Astrocyte (in vitro differentiated cells and primary cell): ENCODE results near the gene AKR1A1. TPM values are rescaled to one million over a fixed set of nuclear protein-coding genes. Genes with fewer than 3 reads are reported as not detected.
A peak's percentile ranks its signal among the peaks of the same experiment; 100 is the strongest.

Source experiments
- DNase-seq: peaks from one replicate; pipeline ENCODE4 v3.0.0-alpha.2; 2010; ENCODE audit warnings: low read depth
- FAIRE-seq: peaks from 2 replicates; lab custom pipeline; 2011; peaks lifted over from hg19 to GRCh38; lab: Jason Lieb, UNC
- H2AFZ ChIP-seq: 2 replicates; pipeline ENCODE4 v1.6.0; 2012; ENCODE audit warnings: low read depth, low read length, inconsistent platforms
- H3K27ac ChIP-seq: 2 replicates; pipeline ENCODE4 v1.5.1; 2011; ENCODE audit warnings: low read depth, low read length, inconsistent platforms
- H3K27me3 ChIP-seq: 2 replicates; pipeline ENCODE4 v1.6.0; 2011; ENCODE audit warnings: low read length, inconsistent platforms; ENCODE audit not compliant: insufficient read depth
- H3K36me3 ChIP-seq: 2 replicates; pipeline ENCODE4 v1.5.1; 2011; ENCODE audit warnings: low read length, inconsistent platforms; ENCODE audit not compliant: insufficient read depth
- H3K4me1 ChIP-seq: 2 replicates; pipeline ENCODE4 v1.5.1; 2011; ENCODE audit warnings: low read length, inconsistent platforms; ENCODE audit not compliant: insufficient read depth
- H3K4me2 ChIP-seq: 2 replicates; pipeline ENCODE4 v1.6.0; 2012; ENCODE audit warnings: low read length, inconsistent platforms
- H3K4me3 ChIP-seq: 2 replicates; pipeline ENCODE4 v1.5.1; 2011; ENCODE audit warnings: low read depth, mild to moderate bottlenecking, low read length, inconsistent platforms; ENCODE audit not compliant: insufficient read depth
- H3K79me2 ChIP-seq: 2 replicates; pipeline ENCODE4 v1.6.0; 2012; ENCODE audit warnings: mild to moderate bottlenecking, low read length, inconsistent platforms; ENCODE audit not compliant: insufficient read depth
- H3K9ac ChIP-seq: 2 replicates; pipeline ENCODE4 v1.6.0; 2012; ENCODE audit warnings: mild to moderate bottlenecking, low read length, inconsistent platforms
- H3K9me3 ChIP-seq: 2 replicates; pipeline ENCODE4 v1.5.1; 2012; ENCODE audit warnings: low read depth, mild to moderate bottlenecking, low read length, inconsistent platforms; ENCODE audit not compliant: insufficient read depth
- H4K20me1 ChIP-seq: 2 replicates; pipeline ENCODE4 v1.6.0; 2012; ENCODE audit warnings: low read length, inconsistent platforms; ENCODE audit not compliant: insufficient read depth
- H3K27ac Mint-ChIP-seq: one replicate; pipeline ENCODE4 v1.8.0; 2021; ENCODE audit warnings: mild to moderate bottlenecking, mixed read lengths; ENCODE audit not compliant: unreplicated experiment
- H3K27me3 Mint-ChIP-seq: one replicate; pipeline ENCODE4 v1.8.0; 2021; ENCODE audit warnings: low read depth, mixed read lengths; ENCODE audit not compliant: unreplicated experiment
- H3K36me3 Mint-ChIP-seq: one replicate; pipeline ENCODE4 v1.8.0; 2021; ENCODE audit warnings: low read depth, mixed read lengths; ENCODE audit not compliant: unreplicated experiment
- H3K4me1 Mint-ChIP-seq: one replicate; pipeline ENCODE4 v1.8.0; 2021; ENCODE audit warnings: low read depth, mixed read lengths; ENCODE audit not compliant: unreplicated experiment
- H3K4me3 Mint-ChIP-seq: one replicate; pipeline ENCODE4 v1.8.0; 2021; ENCODE audit warnings: mild to moderate bottlenecking, moderate library complexity, mixed read lengths; ENCODE audit not compliant: unreplicated experiment
- H3K9me3 Mint-ChIP-seq: one replicate; pipeline ENCODE4 v1.8.0; 2021; ENCODE audit warnings: mild to moderate bottlenecking, mixed read lengths; ENCODE audit not compliant: unreplicated experiment
- EZH2 ChIP-seq: IDR thresholded peaks from 2 replicates; pipeline ENCODE4 v1.6.1; 2012; ENCODE audit warnings: mild to moderate bottlenecking, low read length, inconsistent platforms; ENCODE audit not compliant: insufficient read depth
- total RNA-seq: library from RNA; stranded (reverse); gene quantifications from 2 replicates; pipeline ENCODE4 v1.2.1, GENCODE V29; 2021
- TF ChIP-seq, protein P1 (sequence below): IDR thresholded peaks from 2 replicates; pipeline ENCODE4 v1.5.1; 2011; ENCODE audit warnings: low read depth, mild to moderate bottlenecking, inconsistent platforms, low read length, moderate library complexity; ENCODE audit not compliant: insufficient read depth

The AKR1A1 gene
- total RNA-seq, 1 donor from 2014 or later = 118 TPM

DNA sequence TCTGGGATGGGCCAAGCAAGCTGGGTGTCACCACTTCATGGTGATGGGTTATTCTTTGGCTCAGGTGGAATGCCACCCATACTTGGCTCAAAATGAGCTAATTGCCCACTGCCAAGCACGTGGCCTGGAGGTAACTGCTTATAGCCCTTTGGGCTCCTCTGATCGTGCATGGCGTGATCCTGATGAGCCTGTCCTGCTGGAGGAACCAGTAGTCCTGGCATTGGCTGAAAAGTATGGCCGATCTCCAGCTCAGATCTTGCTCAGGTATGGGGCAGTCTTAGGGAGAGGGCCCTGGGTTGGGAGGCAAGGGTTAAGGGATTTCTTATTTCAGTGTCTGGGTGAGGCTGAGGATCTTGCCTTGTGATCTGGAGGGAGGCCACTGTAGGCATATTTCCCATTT, 17.8 kb downstream of the AKR1A1 start:
- H3K27ac ChIP-seq = no peak overlapping the region
- no peak overlapping the region for H2AFZ ChIP-seq

DNA sequence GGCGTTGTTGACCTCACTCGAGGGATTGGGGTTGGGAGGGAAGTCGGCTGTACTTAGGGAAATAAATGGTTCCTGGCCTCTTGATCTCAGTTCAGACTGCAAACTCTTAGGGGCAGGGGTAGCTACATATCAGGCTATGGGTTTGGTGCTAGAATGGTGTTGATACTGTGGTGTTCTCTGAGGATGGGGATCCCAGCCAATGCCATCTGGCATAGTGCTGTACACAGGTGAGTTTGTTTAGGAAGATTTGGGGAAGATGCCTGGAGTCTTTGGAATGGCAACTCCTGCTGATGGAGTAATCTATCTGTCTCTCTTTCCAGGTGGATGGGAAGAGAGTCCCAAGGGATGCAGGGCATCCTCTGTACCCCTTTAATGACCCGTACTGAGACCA, 18.9 kb downstream of the AKR1A1 start:
- DNase-seq (no peak), FAIRE-seq (no peak)
- Mint-ChIP-seq H3K36me3 (peaks cover 6% of the 10 kb centered on the region), H3K27ac (peak overlapping the region; percentile 48), H3K27me3 (no peaks in the 10 kb centered on the region), H3K4me3 (no peak overlapping the region), H3K4me1 (peaks cover 6% of the 10 kb centered on the region), H3K9me3 (no peaks in the 10 kb centered on the region)
- no peak overlapping the region for H2AFZ ChIP-seq
- H3K27me3 ChIP-seq = no peaks in the 10 kb centered on the region
- H3K4me1 ChIP-seq = no peaks in the 10 kb centered on the region
- no peak overlapping the region for H3K4me3 ChIP-seq
- H3K4me2 ChIP-seq = no peak overlapping the region
- peaks cover 26% of the 10 kb centered on the region for H4K20me1 ChIP-seq
- peaks cover 41% of the 10 kb centered on the region for H3K36me3 ChIP-seq
- TF ChIP-seq EZH2 = no peak
- TF ChIP-seq, protein P1, sequence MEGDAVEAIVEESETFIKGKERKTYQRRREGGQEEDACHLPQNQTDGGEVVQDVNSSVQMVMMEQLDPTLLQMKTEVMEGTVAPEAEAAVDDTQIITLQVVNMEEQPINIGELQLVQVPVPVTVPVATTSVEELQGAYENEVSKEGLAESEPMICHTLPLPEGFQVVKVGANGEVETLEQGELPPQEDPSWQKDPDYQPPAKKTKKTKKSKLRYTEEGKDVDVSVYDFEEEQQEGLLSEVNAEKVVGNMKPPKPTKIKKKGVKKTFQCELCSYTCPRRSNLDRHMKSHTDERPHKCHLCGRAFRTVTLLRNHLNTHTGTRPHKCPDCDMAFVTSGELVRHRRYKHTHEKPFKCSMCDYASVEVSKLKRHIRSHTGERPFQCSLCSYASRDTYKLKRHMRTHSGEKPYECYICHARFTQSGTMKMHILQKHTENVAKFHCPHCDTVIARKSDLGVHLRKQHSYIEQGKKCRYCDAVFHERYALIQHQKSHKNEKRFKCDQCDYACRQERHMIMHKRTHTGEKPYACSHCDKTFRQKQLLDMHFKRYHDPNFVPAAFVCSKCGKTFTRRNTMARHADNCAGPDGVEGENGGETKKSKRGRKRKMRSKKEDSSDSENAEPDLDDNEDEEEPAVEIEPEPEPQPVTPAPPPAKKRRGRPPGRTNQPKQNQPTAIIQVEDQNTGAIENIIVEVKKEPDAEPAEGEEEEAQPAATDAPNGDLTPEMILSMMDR = no peak
- H3K27ac ChIP-seq = no peak overlapping the region
- H3K9ac ChIP-seq = no peak overlapping the region
- no peaks in the 10 kb centered on the region for H3K9me3 ChIP-seq
- H3K79me2 ChIP-seq = no peaks in the 10 kb centered on the region

More for the DNA sequence above, 17.8 kb downstream of the AKR1A1 start:
- Histone ChIP-seq H3K27me3 (no peaks in the 10 kb centered on the region), H4K20me1 (peaks cover 34% of the 10 kb centered on the region), H3K79me2 (peaks cover 7% of the 10 kb centered on the region), H3K4me3 (no peak overlapping the region), H3K9ac (no peak overlapping the region), H3K36me3 (peaks cover 41% of the 10 kb centered on the region), H3K4me2 (no peak overlapping the region), H3K9me3 (no peaks in the 10 kb centered on the region), H3K4me1 (no peaks in the 10 kb centered on the region)
- no peak for DNase-seq
- Mint-ChIP-seq H3K27ac (no peak overlapping the region), H3K9me3 (no peaks in the 10 kb centered on the region), H3K4me3 (no peak overlapping the region), H3K27me3 (no peaks in the 10 kb centered on the region), H3K36me3 (peaks cover 13% of the 10 kb centered on the region), H3K4me1 (peaks cover 6% of the 10 kb centered on the region)
- FAIRE-seq = no peak
- TF ChIP-seq EZH2 = no peak
- TF ChIP-seq, protein P1 = no peak

DNA sequence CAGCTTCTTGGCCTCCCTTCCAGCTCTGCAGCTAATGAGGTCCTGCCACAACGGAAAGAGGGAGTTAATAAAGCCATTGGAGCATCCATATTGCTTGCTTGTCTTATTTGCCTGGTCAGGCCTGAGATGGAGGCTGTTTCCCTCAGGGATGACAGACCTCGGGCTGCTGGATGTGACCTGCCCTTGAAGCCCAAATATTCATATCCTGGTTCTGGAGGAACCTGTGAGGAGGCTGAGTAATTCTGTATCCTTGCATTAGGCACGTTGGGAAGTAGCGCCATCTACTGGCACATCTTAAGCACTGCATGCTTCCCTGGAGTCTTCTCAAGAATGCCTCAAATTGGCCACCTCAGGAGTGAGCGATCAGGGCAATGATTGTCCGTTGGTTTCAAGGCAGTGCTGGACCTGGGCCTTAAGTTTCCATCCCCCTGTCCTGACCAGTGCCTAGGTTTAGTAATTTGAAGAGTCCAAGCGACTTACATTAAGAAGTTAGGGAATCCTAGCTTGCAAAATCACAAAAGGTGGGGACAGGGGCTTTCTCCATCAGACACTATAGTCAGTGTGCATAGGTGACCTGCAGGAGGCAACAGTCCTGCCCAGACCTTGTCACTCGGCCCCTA, 19.4 kb downstream of the AKR1A1 start:
- no peak overlapping the region for H3K9ac ChIP-seq
- peaks cover 6% of the 10 kb centered on the region for H3K4me1 Mint-ChIP-seq
- peaks cover 26% of the 10 kb centered on the region for H4K20me1 ChIP-seq
- no peaks in the 10 kb centered on the region for H3K27me3 ChIP-seq
- no peaks in the 10 kb centered on the region for H3K79me2 ChIP-seq
- H3K4me1 ChIP-seq = no peaks in the 10 kb centered on the region
- H3K4me3 Mint-ChIP-seq = no peak overlapping the region
- peaks cover 41% of the 10 kb centered on the region for H3K36me3 ChIP-seq
- no peak overlapping the region for H3K4me2 ChIP-seq
- no peaks in the 10 kb centered on the region for H3K9me3 ChIP-seq
- H3K36me3 Mint-ChIP-seq = peaks cover 6% of the 10 kb centered on the region
- no peaks in the 10 kb centered on the region for H3K9me3 Mint-ChIP-seq
- H3K27ac ChIP-seq = no peak overlapping the region
- H3K27me3 Mint-ChIP-seq = no peaks in the 10 kb centered on the region
- H3K4me3 ChIP-seq = no peak overlapping the region
- FAIRE-seq (no peak), DNase-seq (peak; percentile 42)
- H2AFZ ChIP-seq = no peak overlapping the region
- TF ChIP-seq, protein P1 = peak; percentile 99
- TF ChIP-seq EZH2 = no peak
- H3K27ac Mint-ChIP-seq = no peak overlapping the region
